Osteocyte (in vitro differentiated cells): Measurements from ENCODE around the gene MON2. TPM values are rescaled to one million over a fixed set of nuclear protein-coding genes. Genes with fewer than 3 reads are reported as not detected.
"Not testable (repeated sequence)": the region's sequence is repeated elsewhere in the genome, so short reads cannot be mapped to it uniquely, and the experiment has no call there.

ENCODE experiments used
- DNase-seq: peaks from one replicate; pipeline ENCODE4 v3.0.0; 2021; ENCODE audit warnings: mixed read lengths; ENCODE audit not compliant: unreplicated experiment; ENCODE audit errors: extremely low spot score
- H3K27ac Mint-ChIP-seq: one replicate; pipeline ENCODE4 v1.8.0; 2021; ENCODE audit warnings: mild to moderate bottlenecking, mixed read lengths; ENCODE audit not compliant: unreplicated experiment
- H3K27me3 Mint-ChIP-seq: one replicate; pipeline ENCODE4 v1.8.0; 2021; ENCODE audit warnings: mixed read lengths; ENCODE audit not compliant: unreplicated experiment
- H3K36me3 Mint-ChIP-seq: one replicate; pipeline ENCODE4 v1.8.0; 2021; ENCODE audit warnings: mixed read lengths; ENCODE audit not compliant: unreplicated experiment
- H3K4me1 Mint-ChIP-seq: one replicate; pipeline ENCODE4 v1.8.0; 2021; ENCODE audit warnings: mixed read lengths; ENCODE audit not compliant: unreplicated experiment
- H3K4me3 Mint-ChIP-seq: one replicate; pipeline ENCODE4 v1.8.0; 2021; ENCODE audit warnings: mild to moderate bottlenecking, moderate library complexity, mixed read lengths; ENCODE audit not compliant: unreplicated experiment
- H3K9me3 Mint-ChIP-seq: one replicate; pipeline ENCODE4 v1.8.0; 2021; ENCODE audit warnings: mixed read lengths; ENCODE audit not compliant: unreplicated experiment
- total RNA-seq: library from RNA; stranded (reverse); gene quantifications from 2 replicates; pipeline ENCODE4 v1.2.1, GENCODE V29; 2021
- TF ChIP-seq, protein P1 (sequence below): fragments of 200-600 bp; sonication (generic); IDR thresholded peaks from 2 replicates; pipeline ENCODE4 v1.5.0; 2021; ENCODE audit warnings: antibody characterized with exemption, mild to moderate bottlenecking, moderate library complexity

The MON2 gene
- total RNA-seq, 1 donor from 2014 or later, result 53.4 TPM

GRCh38 chr12:62543741-62544140 lies 77.1 kb downstream of the MON2 start:
- no peak overlapping the region for H3K4me3 Mint-ChIP-seq

DNA sequence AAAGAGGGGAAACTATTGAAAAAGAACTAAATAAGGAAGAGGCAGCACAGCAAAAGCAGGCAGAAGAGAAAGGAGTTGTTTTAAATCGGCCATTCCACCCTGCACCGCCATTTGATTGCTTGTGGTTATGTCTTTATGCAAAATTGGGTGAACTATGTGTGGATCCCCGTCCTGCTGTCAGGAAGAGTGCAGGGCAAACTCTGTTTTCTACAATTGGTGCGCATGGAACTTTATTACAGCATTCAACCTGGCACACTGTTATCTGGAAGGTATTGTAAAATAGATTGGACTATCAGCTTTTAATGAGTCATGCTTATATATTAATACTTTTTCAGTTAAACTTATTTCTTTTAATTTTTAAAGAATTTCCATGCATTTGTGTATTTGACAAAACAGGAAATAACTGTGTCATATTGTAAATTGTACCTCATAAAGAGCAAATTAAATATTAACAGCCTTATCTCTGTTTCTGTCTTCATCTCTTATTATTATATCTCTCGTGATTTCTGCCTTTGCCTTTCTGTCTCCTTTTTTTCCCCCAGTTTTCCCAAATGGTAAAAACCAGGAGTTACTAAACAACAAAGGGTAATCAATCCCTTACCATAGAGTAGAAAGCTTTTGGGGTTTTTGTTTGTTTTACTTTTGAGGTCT lies 86.4 kb downstream of the MON2 start:
- DNase-seq, result no peak
- Mint-ChIP-seq H3K27me3 (no peaks in the 10 kb centered on the region), H3K4me3 (no peak overlapping the region), H3K27ac (no peak overlapping the region), H3K9me3 (no peaks in the 10 kb centered on the region), H3K4me1 (no peaks in the 10 kb centered on the region), H3K36me3 (peaks cover 35% of the 10 kb centered on the region)
- TF ChIP-seq, protein P1, sequence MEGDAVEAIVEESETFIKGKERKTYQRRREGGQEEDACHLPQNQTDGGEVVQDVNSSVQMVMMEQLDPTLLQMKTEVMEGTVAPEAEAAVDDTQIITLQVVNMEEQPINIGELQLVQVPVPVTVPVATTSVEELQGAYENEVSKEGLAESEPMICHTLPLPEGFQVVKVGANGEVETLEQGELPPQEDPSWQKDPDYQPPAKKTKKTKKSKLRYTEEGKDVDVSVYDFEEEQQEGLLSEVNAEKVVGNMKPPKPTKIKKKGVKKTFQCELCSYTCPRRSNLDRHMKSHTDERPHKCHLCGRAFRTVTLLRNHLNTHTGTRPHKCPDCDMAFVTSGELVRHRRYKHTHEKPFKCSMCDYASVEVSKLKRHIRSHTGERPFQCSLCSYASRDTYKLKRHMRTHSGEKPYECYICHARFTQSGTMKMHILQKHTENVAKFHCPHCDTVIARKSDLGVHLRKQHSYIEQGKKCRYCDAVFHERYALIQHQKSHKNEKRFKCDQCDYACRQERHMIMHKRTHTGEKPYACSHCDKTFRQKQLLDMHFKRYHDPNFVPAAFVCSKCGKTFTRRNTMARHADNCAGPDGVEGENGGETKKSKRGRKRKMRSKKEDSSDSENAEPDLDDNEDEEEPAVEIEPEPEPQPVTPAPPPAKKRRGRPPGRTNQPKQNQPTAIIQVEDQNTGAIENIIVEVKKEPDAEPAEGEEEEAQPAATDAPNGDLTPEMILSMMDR, result no peak

More at GRCh38 chr12:62543741-62544140, 77.1 kb downstream of the MON2 start:
- no peak for DNase-seq
- Mint-ChIP-seq H3K9me3 (no peaks in the 10 kb centered on the region), H3K36me3 (peaks cover 31% of the 10 kb centered on the region), H3K27ac (no peak overlapping the region), H3K4me1 (peaks cover 9% of the 10 kb centered on the region), H3K27me3 (no peaks in the 10 kb centered on the region)
- TF ChIP-seq, protein P1, result no peak

DNA sequence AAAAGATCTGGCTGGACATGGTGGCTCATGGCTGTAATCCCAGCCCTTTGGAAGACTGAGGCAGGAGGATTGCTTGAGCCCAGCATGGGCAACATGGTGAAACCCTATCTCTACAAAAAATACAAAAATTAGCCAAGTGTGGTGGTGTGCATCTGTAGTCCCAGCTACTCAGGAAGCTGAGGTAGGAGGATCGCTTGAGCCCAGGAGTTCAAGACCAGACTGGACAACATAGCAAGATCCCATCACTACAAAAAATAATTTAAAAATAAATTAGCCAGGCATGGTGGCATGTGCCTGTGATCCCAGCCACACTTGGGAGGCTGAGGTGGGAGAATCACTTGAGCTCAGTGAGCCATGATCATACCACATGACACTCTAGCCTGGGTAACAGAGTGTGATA lies 92.7 kb downstream of the MON2 start:
- H3K36me3 Mint-ChIP-seq, result peaks cover 39% of the 10 kb centered on the region
- H3K9me3 Mint-ChIP-seq, DNase-seq: not testable (repeated sequence)

GRCh38 chr12:62562846-62563245 lies 96.2 kb downstream of the MON2 start:
- Mint-ChIP-seq H3K27me3 (no peaks in the 10 kb centered on the region), H3K4me1 (no peaks in the 10 kb centered on the region), H3K36me3 (peaks cover 41% of the 10 kb centered on the region), H3K27ac (no peak overlapping the region), H3K4me3 (no peak overlapping the region), H3K9me3 (no peaks in the 10 kb centered on the region)
- TF ChIP-seq, protein P1, result no peak
- DNase-seq, result no peak

More for the DNA sequence above, 92.7 kb downstream of the MON2 start:
- H3K4me3 Mint-ChIP-seq, H3K27me3 Mint-ChIP-seq, H3K27ac Mint-ChIP-seq, H3K4me1 Mint-ChIP-seq: not testable (repeated sequence)

DNA sequence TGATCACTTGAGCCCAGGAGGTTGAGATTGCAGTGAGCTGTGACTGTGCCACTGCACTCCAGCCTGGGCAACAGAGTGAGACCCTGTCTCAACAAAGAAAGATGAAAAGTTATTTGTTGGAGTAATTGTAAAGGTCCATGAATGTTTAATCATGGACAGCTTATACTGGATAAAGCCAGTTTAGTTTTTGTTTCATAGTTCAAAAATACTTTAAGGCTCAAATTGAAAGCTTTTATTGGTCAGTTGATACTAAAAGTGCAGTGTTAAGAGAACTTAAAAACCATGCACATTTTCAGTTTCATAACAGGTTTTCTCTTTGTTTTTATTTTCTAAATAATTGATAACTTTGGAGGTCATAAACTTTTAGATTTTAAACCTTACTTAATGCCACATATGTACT lies 108.4 kb downstream of the MON2 start:
- Mint-ChIP-seq H3K4me3 (no peak overlapping the region), H3K36me3 (peaks cover 32% of the 10 kb centered on the region), H3K27ac (no peak overlapping the region), H3K27me3 (no peaks in the 10 kb centered on the region), H3K4me1 (peaks cover 3% of the 10 kb centered on the region), H3K9me3 (no peaks in the 10 kb centered on the region)
- TF ChIP-seq, protein P1, result no peak
- DNase-seq, result no peak
